Natural killer cell (primary cell): Measurements from ENCODE around the gene CKB. TPM values are rescaled to one million over a fixed set of nuclear protein-coding genes. Genes with fewer than 3 reads are reported as not detected.

Experiments
- ATAC-seq, 3 donors: fragments of 150-1000 bp in 2 of 3; fragments of 200-7000 bp in 1 of 3; cut with Tn5 transposase; 1 replicate in 1 of 3; 2 replicates in 2 of 3; pipeline ENCODE4 v1.10.0; 2021; ENCODE audit warnings: mild to moderate bottlenecking in 2 of 3, moderate library complexity in 2 of 3
- DNase-seq, 2 donors: peaks; one replicate each; pipeline versions ENCODE4 v3.0.0 to v3.0.0-alpha.2; 2013 to 2021; ENCODE audit warnings: mixed read lengths in 1 of 2
- H3K27ac ChIP-seq: one replicate; pipeline ENCODE4 v1.5.1; 2013; ENCODE audit warnings: mild to moderate bottlenecking, low read length
- H3K27me3 ChIP-seq: one replicate; pipeline ENCODE4 v1.6.1; 2013; ENCODE audit warnings: low read length; ENCODE audit not compliant: control insufficient read depth, insufficient read depth
- H3K36me3 ChIP-seq: one replicate; pipeline ENCODE4 v1.6.1; 2013; ENCODE audit warnings: low read length; ENCODE audit not compliant: control insufficient read depth, insufficient read depth
- H3K4me1 ChIP-seq: one replicate; pipeline ENCODE4 v1.6.1; 2013; ENCODE audit warnings: low read length; ENCODE audit not compliant: control insufficient read depth, insufficient read depth
- H3K4me3 ChIP-seq: one replicate; pipeline ENCODE4 v1.5.1; 2013; ENCODE audit warnings: low read length
- H3K9me3 ChIP-seq: one replicate; pipeline ENCODE4 v1.6.1; 2013; ENCODE audit warnings: low read length; ENCODE audit not compliant: control insufficient read depth, insufficient read depth
- H3K27ac Mint-ChIP-seq, 2 donors: one replicate each; pipeline ENCODE4 v1.8.0; 2022; ENCODE audit warnings: mild to moderate bottlenecking in 2 of 2, mixed read lengths in 2 of 2, moderate library complexity in 1 of 2
- H3K27me3 Mint-ChIP-seq, 2 donors: one replicate each; pipeline ENCODE4 v1.8.0; 2022; ENCODE audit warnings: low read depth in 2 of 2, mixed read lengths in 2 of 2
- H3K36me3 Mint-ChIP-seq: one replicate; pipeline ENCODE4 v1.8.0; 2022; ENCODE audit warnings: mixed read lengths
- H3K4me1 Mint-ChIP-seq, 2 donors: one replicate each; pipeline ENCODE4 v1.8.0; 2022; ENCODE audit warnings: mixed read lengths in 2 of 2
- H3K4me3 Mint-ChIP-seq: one replicate; pipeline ENCODE4 v1.8.0; 2022; ENCODE audit warnings: mild to moderate bottlenecking, moderate library complexity, mixed read lengths
- H3K9me3 Mint-ChIP-seq, 2 donors: one replicate each; pipeline ENCODE4 v1.8.0; 2022; ENCODE audit warnings: mixed read lengths in 2 of 2
- WGBS: methylation state at CpG from one replicate; pipeline ENCODE4 v1.1.7; 2013; ENCODE audit warnings: missing lambda C conversion rate; ENCODE audit not compliant: insufficient coverage; 5-methylcytosine and 5-hydroxymethylcytosine counted together
- intact Hi-C: fragments of 100-400 bp; cut with micrococcal nuclease; formaldehyde crosslinking; loops from one replicate; pipeline ENCODE4 v1.14.2; 2022
- total RNA-seq, 4 donors: library from RNA; stranded (reverse); fragments of 120-200 nt in 1 of 4; gene quantifications; one replicate each; pipeline versions ENCODE4 v1.2.3 to v1.2.4, GENCODE V29; 2013 to 2022
- TF ChIP-seq, protein P1 (sequence below): fragments of 200-600 bp; IDR thresholded peaks from one replicate; pipeline ENCODE4 v1.8.0; 2022; ENCODE audit warnings: antibody characterized with exemption

The CKB gene
- total RNA-seq, 3 donors from 2014 or later (not counting 1 experiment from before 2014, with no cell fraction given), result 4.0 to 37.4 (median 9.0) TPM

DNA sequence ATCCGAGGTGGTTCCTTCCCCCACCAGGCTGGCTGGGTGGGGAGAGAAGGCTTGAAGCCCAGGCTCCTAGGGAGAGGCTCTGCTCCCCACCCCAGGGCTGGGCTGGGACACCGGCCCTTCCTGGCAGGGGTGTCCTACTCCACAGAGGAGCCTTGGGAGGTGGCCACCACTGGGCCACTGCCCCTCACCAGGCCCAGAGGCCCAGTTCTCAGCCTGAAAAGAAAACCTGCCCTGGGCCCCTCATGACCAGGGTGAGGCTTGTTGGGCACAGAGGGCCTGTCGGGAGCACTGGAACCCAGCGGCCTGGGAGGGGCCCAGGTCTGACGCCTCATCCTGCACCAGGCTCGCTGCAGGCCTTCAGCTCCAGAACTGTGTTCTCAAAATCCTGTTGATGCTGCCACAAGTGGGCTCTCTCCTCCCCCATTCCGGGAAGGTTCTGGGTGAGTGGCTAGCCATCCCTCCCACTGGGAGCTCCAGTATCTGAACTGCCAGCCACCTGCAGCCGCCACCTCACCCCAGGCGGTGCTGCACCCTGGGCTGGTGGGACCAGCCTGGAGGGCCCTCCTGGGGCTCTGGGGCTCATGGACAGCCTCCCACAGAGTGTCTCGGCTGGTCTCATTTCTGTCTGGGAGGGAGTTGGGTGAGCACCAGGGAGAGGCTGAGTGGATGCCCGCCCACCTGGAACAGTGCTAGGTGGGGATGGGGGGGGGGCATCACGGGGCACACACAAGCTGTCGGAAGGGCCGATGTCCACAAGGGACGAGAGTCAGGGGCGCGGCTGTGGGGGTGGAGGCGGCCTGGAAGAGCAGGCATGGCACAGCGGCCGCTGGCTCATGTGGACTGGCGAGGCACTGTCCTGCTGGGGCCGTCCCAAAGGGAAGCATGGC lies 28.1 kb upstream of the CKB start:
- Histone ChIP-seq H3K9me3 (no peaks in the 10 kb centered on the region), H3K27ac (no peak overlapping the region), H3K4me3 (no peak overlapping the region), H3K4me1 (peaks cover 8% of the 10 kb centered on the region), H3K36me3 (peaks cover 2% of the 10 kb centered on the region), H3K27me3 (no peaks in the 10 kb centered on the region)
- WGBS, result 96% methylated on average over 21 of the region's 22 CpGs
- no peak for ATAC-seq
- Mint-ChIP-seq H3K36me3 (no peaks in the 10 kb centered on the region), H3K9me3 (no peaks in the 10 kb centered on the region), H3K27ac (no peak overlapping the region), H3K4me1 (peaks cover 6 to 11% of the 10 kb centered on the region in 2 donors), H3K4me3 (no peak overlapping the region), H3K27me3 (no peaks in the 10 kb centered on the region)
- TF ChIP-seq, protein P1, sequence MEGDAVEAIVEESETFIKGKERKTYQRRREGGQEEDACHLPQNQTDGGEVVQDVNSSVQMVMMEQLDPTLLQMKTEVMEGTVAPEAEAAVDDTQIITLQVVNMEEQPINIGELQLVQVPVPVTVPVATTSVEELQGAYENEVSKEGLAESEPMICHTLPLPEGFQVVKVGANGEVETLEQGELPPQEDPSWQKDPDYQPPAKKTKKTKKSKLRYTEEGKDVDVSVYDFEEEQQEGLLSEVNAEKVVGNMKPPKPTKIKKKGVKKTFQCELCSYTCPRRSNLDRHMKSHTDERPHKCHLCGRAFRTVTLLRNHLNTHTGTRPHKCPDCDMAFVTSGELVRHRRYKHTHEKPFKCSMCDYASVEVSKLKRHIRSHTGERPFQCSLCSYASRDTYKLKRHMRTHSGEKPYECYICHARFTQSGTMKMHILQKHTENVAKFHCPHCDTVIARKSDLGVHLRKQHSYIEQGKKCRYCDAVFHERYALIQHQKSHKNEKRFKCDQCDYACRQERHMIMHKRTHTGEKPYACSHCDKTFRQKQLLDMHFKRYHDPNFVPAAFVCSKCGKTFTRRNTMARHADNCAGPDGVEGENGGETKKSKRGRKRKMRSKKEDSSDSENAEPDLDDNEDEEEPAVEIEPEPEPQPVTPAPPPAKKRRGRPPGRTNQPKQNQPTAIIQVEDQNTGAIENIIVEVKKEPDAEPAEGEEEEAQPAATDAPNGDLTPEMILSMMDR, result no peak
- intact Hi-C loops, result no loop called here
- no peak for DNase-seq

DNA sequence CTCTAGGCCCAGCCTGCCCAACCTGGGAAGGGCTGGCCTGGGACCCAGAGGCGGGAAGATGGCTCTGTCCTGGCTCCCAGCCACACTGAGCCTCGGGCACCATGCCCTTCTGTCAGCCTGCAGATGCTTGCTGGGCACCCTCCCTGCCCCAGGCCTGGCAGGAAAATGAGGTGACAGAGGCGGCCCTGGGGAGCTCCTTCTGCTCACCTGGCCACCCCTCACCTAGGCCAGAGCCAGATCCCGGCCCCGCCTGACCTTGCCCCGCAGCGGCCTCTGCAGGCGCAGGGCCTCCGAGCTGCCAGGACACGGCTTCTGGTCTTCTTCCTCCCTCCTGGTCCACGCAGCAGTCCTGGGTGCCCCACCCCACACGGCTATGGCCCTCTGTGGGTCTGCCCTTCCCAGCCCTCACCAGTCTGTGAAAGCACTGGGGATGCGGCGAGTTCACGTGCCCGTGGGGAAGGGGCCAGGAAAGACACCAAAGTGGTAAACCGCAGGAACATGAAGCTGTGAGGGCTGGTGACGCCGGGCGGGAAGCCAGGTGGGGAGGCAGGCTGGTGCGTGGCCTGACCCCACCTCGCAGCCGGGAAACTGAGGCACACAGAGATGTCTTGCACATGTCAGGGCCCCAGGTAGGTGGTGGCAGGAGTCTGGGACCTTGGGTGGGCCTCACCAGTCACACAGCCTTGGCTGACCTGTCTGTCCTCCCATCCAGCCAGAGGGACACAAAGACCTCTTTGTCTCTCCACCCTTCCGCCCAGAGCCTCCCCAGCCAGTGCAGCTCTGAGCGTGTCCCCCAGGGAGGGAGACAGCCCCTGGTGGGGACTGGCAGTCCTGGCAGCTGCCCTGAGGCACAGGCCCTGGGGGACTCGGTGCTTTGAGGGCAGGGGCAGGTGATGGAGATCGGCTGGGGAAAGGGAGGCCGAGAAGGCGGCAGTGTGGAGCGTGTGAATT lies 27.0 kb upstream of the CKB start:
- WGBS, result 92% methylated on average over 30 of the region's 30 CpGs
- DNase-seq, result no peak

DNA sequence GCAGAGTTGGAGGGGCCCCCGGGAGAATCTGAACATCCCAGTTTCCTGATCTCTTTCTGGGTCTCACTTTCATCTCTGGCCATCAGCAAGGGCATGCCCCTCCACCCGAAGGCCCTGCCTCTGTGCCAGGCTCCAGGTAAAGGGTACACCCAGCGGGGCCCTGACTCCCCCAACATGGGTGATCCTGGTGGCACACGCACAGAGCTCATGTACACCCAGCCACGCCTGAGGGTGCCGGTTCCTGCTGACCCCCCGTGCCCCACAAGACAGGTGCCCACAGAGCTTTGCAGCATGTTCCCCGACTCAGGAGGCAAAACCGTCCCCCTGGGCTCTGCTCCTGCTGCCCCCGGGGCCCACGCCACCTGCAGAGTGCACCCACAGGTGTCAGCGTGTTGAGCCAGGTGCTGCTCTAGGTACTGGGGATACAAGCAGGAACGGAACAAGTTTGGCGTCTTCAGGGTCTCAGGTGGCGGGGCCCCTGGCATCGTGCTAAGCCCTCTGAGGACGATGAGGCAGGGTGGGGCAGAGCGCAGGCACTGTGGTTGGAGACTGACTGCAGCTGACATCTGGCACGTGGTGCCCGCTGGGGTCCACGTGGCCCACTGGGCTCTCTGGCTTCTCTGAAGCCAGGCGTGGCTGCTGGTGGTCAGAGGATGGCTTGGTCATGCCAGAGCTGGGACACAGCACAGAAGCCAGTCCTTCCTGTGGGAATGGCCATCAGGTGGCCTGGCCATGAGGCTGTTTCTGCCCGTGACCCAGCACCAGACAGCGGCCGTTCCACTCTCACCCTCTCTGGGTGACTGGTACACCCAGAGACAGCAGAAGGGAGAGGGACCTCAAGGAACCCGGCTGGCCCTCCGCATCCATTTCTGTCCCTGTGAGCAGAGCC lies 26.1 kb upstream of the CKB start:
- no peak overlapping the region for H3K27ac ChIP-seq
- Mint-ChIP-seq H3K27me3 (no peaks in the 10 kb centered on the region), H3K36me3 (no peaks in the 10 kb centered on the region), H3K4me3 (no peak overlapping the region), H3K4me1 (peaks cover 0 to 7% of the 10 kb centered on the region in 2 donors), H3K27ac (no peak overlapping the region), H3K9me3 (no peaks in the 10 kb centered on the region)
- peaks cover 8% of the 10 kb centered on the region for H3K4me1 ChIP-seq
- intact Hi-C loops, result no loop called here
- no peaks in the 10 kb centered on the region for H3K36me3 ChIP-seq
- TF ChIP-seq, protein P1, result no peak
- no peak for ATAC-seq
- H3K4me3 ChIP-seq, result no peak overlapping the region
- no peaks in the 10 kb centered on the region for H3K9me3 ChIP-seq
- no peak for DNase-seq
- H3K27me3 ChIP-seq, result no peaks in the 10 kb centered on the region
- WGBS, result 90% methylated on average over 27 of the region's 27 CpGs

More for the DNA sequence above, 27.0 kb upstream of the CKB start:
- no peak overlapping the region for H3K4me3 Mint-ChIP-seq
- ATAC-seq, result no peak
- no peak overlapping the region for H3K4me3 ChIP-seq
- no peaks in the 10 kb centered on the region for H3K27me3 Mint-ChIP-seq
- H3K36me3 ChIP-seq, result no peaks in the 10 kb centered on the region
- H3K27me3 ChIP-seq, result no peaks in the 10 kb centered on the region
- H3K27ac Mint-ChIP-seq, result no peak overlapping the region
- H3K27ac ChIP-seq, result no peak overlapping the region
- no peaks in the 10 kb centered on the region for H3K9me3 Mint-ChIP-seq
- H3K36me3 Mint-ChIP-seq, result no peaks in the 10 kb centered on the region
- intact Hi-C loops, result no loop called here
- H3K9me3 ChIP-seq, result no peaks in the 10 kb centered on the region
- H3K4me1 Mint-ChIP-seq, result peaks cover under 1 to 7% of the 10 kb centered on the region in 2 donors
- H3K4me1 ChIP-seq, result peaks cover 8% of the 10 kb centered on the region
- TF ChIP-seq, protein P1, result no peak
